Stimulated activated naive CD4-positive, alpha-beta T cell (primary cell): ENCODE measurements around the gene KLK3.

Experiments used
- DNase-seq, 6 experiments: peaks; one replicate each; lab custom pipeline; 2025; lab: John Stamatoyannopoulos, UW

Gene KLK3

GRCh38 chr19:50831026-50831396 lies 23.7 kb upstream of the KLK3 start:
- DNase-seq = no peak

GRCh38 chr19:50832666-50833065 lies 22.0 kb upstream of the KLK3 start:
- DNase-seq = no peak

GRCh38 chr19:50833117-50833801 lies 21.5 kb upstream of the KLK3 start, which contains the start of gene KLK15:
Gene KLK15, minus strand, starts transcription at chr19:50833574. Its CDS starts 2,082 bp downstream, at chr19:50831492.
- no peak for DNase-seq

GRCh38 chr19:50833802-50834167 lies 20.9 kb upstream of the KLK3 start:
- no peak for DNase-seq

GRCh38 chr19:50835103-50835784 lies 19.5 kb upstream of the KLK3 start:
- no peak for DNase-seq

- peak in 5 of 6 experiments; percentile 7 to 44 (median 31) for DNase-seq
Measured at GRCh38 chr19:50835785-50836542, 18.8 kb upstream of the KLK3 start.

GRCh38 chr19:50836543-50837195 lies 18.0 kb upstream of the KLK3 start:
- DNase-seq = no peak

- no peak for DNase-seq
Measured at GRCh38 chr19:50837300-50837699, 17.4 kb upstream of the KLK3 start.

GRCh38 chr19:50838239-50838638 lies 16.5 kb upstream of the KLK3 start:
- no peak for DNase-seq

GRCh38 chr19:50839712-50840655 lies 14.7 kb upstream of the KLK3 start:
- DNase-seq = no peak

- DNase-seq = no peak
Measured at GRCh38 chr19:50842130-50842529, 12.6 kb upstream of the KLK3 start.

- DNase-seq = no peak
Measured at GRCh38 chr19:50843205-50843604, 11.5 kb upstream of the KLK3 start.

- no peak for DNase-seq
Measured at GRCh38 chr19:50843701-50844221, 11.0 kb upstream of the KLK3 start.

GRCh38 chr19:50844296-50844935 lies 10.3 kb upstream of the KLK3 start:
- DNase-seq = no peak

GRCh38 chr19:50850738-50851137 lies 4.0 kb upstream of the KLK3 start:
- no peak for DNase-seq

GRCh38 chr19:50851620-50852019 lies 3.1 kb upstream of the KLK3 start:
- no peak for DNase-seq

- no peak for DNase-seq
Measured at GRCh38 chr19:50857366-50857765, 2.7 kb downstream of the KLK3 start.

- DNase-seq = no peak
Measured at GRCh38 chr19:50858886-50859285, 4.2 kb downstream of the KLK3 start.

GRCh38 chr19:50859849-50860248 lies 5.1 kb downstream of the KLK3 start:
- DNase-seq = no peak

- DNase-seq = no peak
Measured at GRCh38 chr19:50861010-50861409, 6.3 kb downstream of the KLK3 start.
